GM21381 (cell line): ENCODE data around the gene CBLN1.
"Not testable (repeated sequence)": the region's sequence is repeated elsewhere in the genome, so short reads cannot be mapped to it uniquely, and the experiment has no call there.

Source experiments
- ATAC-seq: cut with Tn5 transposase; IDR thresholded peaks from one replicate; pipeline ENCODE4 v1.9.1; 2021; ENCODE audit warnings: mild to moderate bottlenecking, moderate library complexity; ENCODE audit not compliant: unreplicated experiment

The CBLN1 gene

GRCh38 chr16:49277766-49278566 lies 3.7 kb downstream of the CBLN1 start:
- ATAC-seq = no peak

GRCh38 chr16:49277386-49277742 lies 4.3 kb downstream of the CBLN1 start:
- ATAC-seq = no peak

DNA sequence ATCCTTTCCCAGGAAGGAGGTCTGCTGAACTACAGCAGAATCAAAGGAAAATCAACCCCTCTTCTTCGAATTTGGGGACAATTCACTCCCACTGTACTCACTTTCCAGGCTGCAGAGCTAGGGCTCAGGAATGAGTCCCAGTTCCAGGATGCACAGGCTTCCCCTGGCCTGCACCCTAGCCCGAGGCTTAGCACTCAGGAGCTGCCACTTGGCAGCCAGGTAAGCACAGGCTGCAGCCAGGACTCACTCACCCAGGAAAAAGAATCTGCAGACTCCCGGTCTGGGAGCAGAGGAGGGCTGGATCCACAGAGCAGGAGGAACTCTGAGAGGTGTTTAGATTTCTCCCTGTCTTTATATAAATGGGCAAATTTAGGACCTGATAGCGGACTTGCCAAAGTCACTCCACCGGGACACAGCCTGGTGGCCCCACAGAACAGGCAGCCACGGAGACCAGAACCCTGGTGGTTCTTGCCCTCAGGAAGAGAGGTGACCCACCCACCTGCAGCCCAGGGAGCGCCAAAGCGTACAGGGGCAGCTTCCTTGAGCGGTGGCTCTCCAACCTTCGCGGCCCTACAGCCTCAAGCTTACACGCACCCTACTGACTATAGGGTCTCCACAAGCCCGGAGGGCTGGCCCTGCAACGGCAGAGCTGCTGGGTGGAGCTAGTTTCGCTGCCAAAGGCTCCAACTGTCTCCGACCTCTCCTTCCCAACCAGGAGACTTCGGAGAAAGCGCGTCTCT lies 4.8 kb downstream of the CBLN1 start:
- no peak for ATAC-seq

DNA sequence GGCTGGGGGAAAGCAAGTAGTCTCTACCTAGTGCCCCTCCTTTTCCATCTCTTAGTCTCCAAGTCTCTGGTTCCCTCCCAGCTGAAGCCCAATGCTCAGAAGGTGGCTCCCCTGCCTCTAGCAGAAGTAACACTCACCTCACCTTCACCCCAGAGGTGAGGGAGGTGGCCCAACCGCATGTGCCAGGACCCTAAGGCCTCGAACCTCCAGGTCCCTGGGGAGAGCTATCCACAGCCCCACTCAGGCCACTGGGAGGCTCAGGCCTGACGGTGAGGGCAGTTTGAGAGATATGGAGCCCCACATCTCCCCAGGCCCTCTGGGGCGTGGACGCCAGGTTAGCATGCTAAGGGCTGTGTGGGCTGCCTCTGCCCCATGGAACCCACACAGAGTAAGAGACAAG lies 5.8 kb downstream of the CBLN1 start:
- ATAC-seq = no peak

GRCh38 chr16:49275050-49275730 lies 6.4 kb downstream of the CBLN1 start:
- no peak for ATAC-seq

DNA sequence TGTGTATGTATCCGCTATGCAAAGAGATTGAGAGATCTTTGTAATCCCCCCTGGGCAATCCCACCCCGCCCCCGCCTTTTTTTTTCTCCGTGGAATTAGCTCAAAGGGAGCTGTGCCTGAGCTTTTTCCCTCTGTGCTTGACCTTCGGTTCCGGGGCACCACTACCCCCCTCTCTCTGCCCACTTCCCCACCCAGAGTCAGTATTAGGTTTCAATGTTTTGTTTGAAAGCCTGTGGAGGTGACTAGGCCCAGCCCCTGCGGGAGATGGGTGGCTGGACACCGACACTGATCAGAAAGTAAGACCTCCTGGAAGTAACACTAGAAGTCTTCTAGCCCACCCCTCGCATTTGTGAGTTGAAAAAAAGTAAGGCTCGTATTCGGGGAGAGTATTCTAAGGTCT lies 7.0 kb downstream of the CBLN1 start:
- ATAC-seq = no peak

GRCh38 chr16:49273771-49274170 lies 7.9 kb downstream of the CBLN1 start:
- no peak for ATAC-seq

- no peak for ATAC-seq
Observed at GRCh38 chr16:49271363-49271762, 10.3 kb downstream of the CBLN1 start.

DNA sequence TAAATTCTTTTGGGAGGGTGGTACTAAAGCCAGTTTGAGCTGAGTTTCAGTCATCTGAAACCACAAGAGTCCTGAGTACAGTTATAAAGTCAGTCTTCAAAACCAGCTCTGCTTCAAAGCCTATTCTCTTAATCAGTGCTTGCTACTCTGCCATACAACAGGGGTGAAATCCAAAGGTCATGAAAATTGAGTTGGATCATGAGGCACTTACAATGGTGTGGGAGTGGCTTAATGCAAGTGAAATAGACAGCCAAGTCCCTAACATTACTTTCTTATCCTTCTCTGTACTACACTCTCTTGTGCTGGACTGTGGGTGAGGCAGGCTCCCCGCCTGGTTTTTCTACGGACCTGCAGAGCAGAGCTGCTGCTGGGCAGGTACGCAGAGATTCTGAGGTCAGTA lies 12.4 kb downstream of the CBLN1 start:
- ATAC-seq = no peak

- ATAC-seq = no peak
Observed at GRCh38 chr16:49268667-49269066, 13.0 kb downstream of the CBLN1 start.

- no peak for ATAC-seq
Observed at GRCh38 chr16:49262501-49262900, 19.1 kb downstream of the CBLN1 start.

DNA sequence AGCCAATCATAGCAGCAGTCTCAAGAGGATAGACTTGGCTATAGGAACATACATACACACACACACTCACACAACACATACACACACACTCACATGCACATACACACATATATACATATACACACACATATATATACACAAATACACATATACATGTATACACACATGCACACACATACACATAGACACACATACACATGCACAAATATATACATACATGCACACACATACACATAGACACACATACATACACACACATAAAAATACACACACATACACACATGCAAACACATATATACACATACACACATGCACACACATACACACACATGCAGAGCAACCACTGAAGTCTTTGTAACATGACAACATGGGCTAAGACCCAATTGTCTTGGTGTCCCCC lies 19.7 kb downstream of the CBLN1 start:
- ATAC-seq = no peak

GRCh38 chr16:49260956-49261530 lies 20.6 kb downstream of the CBLN1 start:
- ATAC-seq = no peak

- ATAC-seq = no peak
Observed at GRCh38 chr16:49260253-49260652, 21.4 kb downstream of the CBLN1 start.

GRCh38 chr16:49259330-49259729 lies 22.3 kb downstream of the CBLN1 start:
- ATAC-seq = no peak

GRCh38 chr16:49250689-49251088 lies 30.9 kb downstream of the CBLN1 start:
- no peak for ATAC-seq

DNA sequence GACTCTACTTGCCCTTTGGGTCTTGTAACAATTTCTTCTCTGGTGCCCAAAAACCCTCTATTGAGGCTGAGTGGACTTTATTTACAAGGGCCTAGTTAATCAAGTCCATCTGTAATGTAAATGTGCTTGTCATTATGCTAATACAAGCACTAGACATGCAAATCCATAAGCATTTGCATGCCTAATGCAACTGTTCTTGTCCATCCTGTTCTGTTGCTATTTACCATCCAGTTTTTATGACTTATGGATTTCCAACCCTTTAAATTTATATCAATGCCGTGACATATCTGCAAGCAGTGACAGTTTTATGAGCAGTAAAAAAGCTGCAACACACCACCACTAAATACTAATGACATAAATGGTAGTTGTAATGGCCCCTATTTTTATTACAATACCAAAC lies 33.4 kb downstream of the CBLN1 start:
- ATAC-seq = no peak

GRCh38 chr16:49236216-49236615 lies 45.4 kb downstream of the CBLN1 start:
- no peak for ATAC-seq

GRCh38 chr16:49228335-49228734 lies 53.3 kb downstream of the CBLN1 start:
- not testable (repeated sequence) for ATAC-seq
